Astrocyte of the hippocampus (primary cell): ENCODE data around the gene C16orf78.
A peak's percentile ranks its signal among the peaks of the same experiment; 100 is the strongest.
"Not testable (repeated sequence)": the region's sequence is repeated elsewhere in the genome, so short reads cannot be mapped to it uniquely, and the experiment has no call there.

ENCODE experiments used
- DNase-seq: peaks from one replicate; pipeline ENCODE4 v3.0.0; 2011; ENCODE audit warnings: low read depth, low spot score

Gene C16orf78

DNA sequence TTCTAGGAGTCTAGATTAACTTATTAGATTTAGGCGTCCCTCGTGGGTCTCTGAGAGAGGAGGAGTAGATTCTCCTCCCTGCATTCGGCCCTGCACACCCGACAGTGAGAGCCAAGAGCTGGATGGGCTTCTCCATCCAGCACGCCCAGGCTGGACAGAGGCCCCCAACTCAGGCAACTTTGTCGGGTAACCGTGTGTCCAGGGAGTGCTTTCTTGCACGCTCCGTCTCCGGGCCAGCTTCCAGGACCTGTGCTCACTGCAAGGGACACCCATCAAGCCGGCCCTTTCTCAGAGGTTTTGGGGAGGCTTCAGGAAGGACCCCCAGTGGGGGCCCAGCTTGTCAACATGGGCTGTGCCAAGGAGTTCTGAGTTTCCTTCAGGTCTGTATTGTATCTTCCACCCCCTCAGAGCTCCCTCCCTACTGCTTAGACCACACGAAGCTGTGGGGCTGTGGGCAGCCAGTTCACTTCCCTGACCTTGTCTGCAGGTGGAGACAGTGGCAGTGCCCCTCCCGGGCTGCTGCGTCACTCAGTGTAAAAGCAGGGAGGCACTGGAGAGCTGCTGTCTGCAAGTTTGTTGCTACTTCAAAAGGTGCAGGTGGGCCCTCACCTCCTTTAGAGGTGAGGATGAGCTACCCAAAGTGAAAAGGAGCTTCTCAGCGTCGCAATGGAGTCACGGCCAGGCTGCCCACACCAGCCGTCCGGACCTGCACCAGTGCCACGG is 24.0 kb upstream of the C16orf78 start:
- DNase-seq, result no peak

DNA sequence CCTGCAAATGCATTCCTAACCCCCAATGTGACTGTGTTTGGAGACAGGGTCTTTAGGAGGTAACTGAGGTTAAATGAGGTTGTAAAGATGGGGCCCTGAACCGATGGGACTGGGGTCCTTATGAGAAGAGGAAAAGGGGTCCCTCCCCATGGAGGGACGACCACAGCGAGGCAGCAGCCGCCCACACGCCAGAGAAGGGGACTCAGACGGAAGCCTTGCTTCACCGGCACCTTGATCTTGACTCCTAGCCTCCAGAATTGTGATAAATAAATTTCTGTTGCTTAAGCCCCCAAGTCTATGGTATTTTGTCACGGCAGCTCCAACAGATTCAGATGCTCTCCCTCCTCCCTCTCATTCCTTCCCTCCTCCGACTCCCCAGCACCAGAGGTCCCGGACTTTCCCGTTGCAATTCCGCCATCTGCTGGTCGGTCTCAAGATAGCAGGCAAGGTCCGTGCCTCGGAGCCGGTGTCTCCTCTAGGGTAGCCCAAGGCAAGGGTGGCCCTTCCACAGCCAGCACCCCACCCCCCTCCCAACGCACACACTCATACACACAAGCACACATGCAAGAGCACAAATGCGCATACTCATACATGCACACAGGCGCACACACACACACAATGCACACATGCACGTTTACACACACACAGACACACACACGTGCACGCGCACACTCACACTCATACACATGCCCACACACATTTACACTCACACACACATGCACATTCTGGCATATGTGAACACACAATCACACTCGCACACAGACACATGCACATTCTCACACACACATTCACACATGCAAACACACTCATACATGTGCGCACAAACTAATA is 23.1 kb upstream of the C16orf78 start:
- peak; percentile 73 for DNase-seq

DNA sequence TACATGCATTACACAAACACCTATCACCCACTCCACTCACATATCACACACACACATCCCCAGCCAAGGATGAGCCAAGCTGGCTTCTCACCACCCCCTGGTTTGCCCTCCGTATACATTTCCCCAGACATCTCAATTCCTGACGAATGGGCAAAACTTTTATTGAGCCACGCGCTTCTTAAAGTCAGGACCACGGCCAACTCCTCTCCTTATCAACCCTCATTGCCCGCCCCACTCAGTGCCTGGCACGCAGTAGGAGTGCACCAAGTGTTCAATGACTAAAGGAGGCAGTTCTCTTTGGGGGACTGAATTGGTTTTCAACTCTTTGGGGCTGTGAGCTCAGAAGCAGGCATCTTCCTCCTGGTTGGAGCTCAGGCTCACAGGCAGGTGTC is 22.5 kb upstream of the C16orf78 start:
- DNase-seq, result no peak

DNA sequence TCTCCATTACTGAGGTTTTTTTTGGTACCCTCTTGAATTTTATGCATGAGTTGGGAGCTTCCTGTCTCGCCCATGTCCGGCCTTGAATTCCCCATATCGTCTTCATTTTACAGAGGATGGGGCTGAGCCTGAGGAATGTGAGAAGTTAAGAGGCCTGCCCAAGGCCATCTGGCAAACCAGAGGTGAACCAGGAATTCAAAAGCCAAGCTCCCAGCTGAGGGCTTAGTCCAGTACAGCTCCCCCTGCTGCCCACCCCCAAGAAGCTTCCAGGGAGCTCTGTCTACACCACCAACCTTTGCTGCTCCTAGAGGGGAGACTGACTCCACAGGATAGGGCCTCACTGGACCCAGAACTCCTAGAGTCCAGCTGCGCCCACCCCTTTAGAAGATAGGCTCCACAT is 20.7 kb upstream of the C16orf78 start:
- DNase-seq, result no peak

DNA sequence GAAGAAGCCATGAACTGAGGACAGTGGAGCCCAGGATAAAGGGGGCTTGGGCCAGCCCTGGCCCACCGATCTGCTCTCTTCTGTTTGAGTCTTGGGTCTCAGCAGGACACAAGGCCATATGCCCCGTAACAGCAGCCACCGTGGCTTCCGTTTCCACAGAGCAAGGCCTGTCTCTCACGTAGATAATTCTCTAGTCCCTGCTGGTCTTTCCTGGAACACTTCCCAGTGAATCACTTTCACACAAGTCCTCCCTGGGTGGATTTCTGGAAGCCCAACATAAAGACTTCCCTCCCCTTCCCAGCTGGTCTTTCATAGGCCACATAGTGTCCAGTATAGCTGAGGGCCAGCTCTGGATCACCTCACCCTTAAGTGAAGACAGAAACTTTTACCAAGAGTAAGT is 19.9 kb upstream of the C16orf78 start:
- DNase-seq, result no peak

DNA sequence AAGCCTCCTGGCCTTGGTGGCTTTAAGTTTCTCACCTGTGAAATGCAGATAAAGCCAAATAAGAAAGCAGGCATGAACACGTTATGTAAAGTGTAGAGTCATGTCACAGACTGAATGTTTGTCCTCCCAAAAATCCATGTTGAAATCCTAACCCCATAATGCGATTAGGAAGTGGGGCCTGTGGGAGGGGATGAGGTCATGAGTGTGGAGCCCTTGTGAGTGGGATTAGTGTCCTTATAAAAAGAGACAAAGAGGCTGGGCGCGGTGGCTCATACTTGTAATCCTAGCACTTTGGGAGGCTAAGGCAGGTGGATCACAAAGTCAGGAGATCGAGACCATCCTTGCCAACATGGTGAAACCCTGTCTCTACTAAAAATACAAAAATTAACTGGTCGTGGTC is 19.5 kb upstream of the C16orf78 start:
- no peak for DNase-seq

DNA sequence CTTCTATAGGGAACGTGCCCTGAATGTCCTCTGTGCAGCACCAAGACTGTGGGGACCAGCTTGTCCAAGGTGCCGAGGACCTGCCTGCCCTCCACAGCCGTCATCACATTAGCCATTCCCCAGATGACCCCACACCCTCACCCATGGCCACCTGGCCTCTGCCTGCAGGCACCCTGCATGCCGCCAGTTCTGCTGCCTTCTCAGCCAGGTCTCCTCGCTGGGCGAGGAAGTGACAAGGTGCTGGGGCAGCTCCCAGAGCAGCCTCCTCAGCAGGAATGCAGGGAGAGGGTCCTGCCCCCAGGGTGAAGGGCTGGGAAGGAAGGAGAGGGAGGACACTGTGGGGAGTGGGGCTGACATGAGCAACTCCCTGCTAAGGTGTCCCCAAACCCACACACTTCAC is 18.6 kb upstream of the C16orf78 start:
- no peak for DNase-seq

DNA sequence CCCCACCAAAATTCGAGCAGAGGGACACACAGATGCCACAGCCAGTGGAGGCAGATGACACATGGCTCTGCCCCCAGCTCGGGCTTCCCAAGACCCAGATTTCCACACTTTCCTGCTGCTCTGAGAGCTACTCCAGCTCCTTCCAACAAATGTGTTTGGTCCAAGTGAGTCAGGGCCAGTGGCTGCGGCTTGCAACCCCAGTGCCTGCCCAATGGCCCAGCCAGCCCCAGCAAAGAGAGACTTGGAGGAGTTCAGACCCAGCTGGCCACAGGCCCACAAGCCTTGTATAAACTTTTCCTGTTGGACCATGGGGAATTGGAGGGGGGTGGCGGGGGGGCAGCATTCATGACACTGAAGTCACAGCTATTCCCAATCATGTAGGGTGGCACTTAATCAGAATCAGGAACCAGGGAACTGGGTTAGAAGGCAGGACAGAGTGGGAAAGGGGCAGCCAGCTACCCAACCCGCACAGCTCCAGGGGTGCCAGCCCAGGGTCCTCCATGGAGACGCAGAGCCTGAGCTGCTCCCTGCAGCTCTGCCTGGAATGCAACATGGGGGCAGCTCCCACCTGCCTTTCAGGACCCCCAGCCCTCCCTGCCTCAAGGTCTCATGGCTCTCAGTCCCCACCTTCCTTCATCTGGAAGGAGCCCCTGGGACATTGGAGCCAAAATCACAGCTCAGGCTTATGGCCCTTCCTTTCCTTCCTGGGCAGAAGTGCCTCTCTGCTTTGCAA is 17.5 kb upstream of the C16orf78 start:
- no peak for DNase-seq

DNA sequence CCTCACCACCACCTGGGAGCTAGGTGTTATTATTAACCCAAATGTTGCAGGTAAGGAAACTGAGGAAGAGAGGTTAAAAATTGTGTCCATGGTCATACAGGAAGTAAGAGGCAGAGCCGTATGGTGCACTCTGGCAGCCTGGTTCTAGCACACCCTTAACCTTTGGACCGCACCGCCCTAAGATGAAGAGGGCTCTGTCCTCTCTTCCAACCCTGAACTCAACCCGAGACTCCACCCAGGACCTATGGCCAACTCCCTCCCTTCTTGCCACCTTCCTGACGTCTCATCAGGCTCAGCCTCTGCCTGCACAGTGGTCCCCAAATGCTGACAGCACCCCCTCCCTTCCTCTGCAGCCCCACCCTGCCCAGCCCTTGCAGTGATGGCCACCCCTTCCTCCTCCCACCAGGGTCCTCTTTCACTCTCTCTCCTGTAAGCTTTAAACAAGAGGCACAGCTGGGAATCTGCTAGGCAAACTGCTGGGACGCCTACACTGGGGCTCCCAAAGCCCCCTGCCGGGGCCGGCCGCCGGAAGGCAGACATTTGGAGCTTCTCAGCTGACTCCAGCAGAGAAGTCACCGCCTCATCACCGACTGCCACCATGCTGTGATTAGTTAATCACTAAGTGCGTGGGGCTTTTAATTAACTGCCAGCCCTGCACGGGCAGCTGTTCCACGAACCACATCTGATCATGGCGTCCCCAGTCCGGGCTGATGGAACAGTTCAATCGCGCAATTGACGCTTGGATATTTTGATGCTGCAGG is 16.7 kb upstream of the C16orf78 start:
- DNase-seq, result no peak

DNA sequence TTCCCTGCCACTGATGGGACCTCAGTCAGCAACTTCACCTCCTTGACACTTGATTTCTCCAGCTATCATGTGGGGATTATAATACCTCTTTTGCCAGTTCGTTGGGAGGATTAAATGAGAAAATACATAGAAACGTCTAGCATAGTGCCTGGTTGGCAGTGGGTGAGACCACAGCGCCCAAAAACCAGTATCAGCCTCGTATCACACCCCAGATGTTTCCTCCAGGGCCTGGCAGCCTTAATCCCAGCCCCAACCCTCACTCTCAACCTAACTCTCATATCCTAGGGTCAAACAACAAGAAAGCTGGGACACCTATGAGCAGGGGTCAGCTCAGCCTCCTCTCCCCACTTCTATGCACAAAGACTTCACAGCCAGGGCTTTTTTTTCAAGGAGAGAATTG is 14.0 kb upstream of the C16orf78 start:
- DNase-seq, result no peak

DNA sequence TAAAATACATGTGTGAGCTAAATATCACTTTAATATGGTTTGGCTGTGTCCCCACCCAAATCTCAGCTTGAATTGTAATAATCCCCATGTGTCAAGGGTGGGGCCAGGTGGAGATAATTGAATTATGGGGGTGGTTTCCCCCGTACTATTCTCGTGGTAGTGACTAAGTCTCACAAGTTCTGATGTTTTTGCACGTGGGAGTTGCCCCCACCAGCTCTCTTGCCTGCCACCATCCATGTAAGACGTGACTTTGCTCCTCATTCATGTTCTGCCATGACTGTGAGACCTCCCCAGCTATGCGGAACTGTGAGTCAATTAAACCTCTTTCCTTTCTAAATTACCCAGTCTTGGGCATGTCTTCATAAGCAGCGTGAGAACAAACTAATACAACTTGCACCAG is 11.9 kb upstream of the C16orf78 start:
- not testable (repeated sequence) for DNase-seq

DNA sequence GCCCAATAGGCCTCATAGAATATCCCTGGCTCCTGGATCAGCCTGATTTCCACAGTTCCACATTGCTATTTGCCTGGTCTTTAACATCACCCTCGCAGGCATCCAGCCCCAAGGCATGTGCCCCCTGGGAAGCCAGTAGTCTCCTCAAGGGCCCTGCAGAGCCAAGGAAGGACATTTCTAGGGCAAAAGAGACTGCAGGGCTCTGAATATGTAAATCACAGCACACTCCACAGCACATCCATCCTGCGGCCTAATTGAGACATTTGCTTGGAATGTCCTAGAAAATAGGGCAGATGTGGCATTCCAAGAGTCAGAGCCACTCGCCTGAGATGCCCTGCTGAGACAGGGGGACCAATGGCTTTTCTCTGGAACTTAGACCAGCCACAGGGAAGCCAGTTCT is 11.4 kb upstream of the C16orf78 start:
- no peak for DNase-seq

DNA sequence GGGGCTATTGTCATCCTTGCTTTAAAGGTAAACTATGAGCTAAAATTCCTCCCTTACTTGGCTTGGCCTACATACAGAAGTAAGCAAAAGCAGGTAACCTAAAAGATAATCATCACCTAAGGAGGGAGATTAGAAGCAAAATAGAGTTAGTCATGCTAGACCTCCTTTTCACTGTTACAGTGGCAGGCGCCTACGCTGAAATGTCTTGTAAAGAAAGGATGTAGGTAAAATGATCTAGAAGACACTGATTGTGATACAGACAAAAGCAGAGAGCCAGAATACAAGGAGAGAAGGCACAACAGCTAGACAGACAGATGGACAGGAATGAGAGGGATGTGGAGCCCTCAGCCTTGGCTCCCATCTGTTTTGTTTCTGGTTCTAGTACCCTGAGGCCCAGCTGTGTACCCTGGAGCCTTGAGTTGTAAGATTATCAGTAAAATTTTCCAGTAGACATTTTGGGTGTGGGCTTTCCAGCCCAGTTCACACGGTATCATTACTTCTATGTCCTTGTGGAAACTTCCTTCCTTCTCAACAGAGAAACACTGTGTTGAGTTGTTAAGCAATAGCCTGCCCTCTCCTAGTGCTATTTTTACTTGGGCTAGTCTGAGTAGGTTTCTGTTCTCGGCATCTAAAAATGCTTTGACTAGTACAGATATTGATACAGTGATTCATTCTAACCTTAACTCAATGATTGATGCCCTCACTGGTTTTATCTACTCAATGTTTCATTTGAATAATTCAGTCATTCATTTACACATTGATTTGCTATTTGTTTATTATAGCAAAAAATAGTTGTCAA is 7.7 kb upstream of the C16orf78 start:
- no peak for DNase-seq

DNA sequence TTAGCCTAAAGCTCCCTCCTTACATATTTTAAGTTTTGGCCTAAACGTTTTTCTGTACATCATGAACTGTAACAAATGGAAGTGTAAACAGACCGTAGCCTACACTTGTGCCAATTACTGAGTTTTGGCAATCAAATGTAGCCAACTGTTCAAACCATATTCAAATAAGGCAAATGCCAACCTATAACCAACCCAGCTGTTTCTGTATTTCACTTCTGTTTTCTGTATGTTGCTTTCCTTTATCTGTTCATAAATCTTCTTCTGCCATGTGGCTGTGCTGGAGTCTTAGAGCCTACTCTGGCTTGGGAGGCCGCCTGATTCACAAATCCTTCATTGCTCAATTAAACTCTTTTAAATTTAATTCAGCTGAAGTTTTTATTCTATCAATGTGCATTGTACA is 6.9 kb upstream of the C16orf78 start:
- DNase-seq, result no peak

DNA sequence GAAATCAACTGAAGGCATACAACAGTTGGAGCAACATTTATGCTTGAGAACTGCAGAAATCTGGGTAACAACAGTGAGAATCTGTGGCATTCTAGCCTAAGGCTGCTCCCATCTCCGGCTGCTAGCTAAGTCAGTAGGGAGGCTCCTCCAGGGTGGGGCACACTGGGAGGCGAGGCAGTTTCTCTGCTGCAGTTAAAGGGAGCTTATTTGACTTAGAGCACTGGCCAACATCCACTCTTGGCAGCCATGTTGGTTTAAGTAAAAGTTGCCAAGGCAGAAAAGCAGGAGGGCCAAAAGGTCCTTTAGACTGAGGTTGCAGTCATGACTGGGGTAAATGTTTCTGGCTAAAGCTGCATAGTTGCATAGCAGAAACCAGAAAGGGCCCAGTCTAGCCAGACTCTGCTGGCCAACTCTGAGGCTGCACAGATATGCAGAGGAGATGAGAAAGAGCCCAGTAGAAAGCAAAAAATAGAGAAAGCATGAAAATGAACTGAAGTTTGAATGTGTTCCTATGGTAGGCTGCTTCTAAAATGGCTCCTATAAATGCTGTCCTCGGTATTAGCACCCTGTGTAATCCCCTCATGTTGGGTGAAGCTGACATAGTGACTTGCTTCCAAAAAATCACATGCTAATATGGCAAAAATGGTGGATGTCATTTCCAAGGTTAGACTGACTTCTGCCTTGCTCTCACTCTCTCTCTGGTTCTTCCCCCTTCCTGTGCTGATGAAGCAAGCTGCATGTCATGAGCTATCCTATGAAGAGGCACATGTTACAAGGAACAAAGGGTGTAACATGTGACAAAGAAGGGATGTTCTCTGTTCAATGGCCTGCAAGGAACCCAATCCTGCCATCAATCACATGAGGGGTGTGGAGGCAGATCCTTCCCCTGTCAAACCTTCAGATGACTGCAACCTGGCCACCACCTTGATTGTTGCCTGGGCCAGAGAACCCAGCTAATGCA is 3.7 kb upstream of the C16orf78 start:
- no peak for DNase-seq

DNA sequence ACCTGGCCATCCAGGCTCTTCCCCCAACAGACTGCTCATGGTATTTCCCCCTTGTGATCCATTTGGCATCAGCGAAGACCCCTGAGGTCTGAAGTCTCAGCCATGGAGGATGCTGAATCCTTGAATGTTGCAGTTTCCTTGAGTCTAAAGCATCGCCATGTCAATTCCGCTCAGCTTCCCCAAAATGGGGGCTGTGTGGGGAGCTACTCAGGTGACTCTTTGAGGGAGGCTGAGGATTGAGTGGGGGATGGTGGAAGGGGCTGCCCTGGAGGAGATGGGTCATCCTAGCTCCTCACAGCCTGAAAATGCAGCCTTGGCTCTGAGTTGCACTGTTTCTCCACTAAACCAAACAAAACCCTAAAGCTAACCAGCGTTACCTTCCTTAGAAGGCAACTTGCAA is 2.6 kb downstream of the C16orf78 start:
- DNase-seq, result no peak

DNA sequence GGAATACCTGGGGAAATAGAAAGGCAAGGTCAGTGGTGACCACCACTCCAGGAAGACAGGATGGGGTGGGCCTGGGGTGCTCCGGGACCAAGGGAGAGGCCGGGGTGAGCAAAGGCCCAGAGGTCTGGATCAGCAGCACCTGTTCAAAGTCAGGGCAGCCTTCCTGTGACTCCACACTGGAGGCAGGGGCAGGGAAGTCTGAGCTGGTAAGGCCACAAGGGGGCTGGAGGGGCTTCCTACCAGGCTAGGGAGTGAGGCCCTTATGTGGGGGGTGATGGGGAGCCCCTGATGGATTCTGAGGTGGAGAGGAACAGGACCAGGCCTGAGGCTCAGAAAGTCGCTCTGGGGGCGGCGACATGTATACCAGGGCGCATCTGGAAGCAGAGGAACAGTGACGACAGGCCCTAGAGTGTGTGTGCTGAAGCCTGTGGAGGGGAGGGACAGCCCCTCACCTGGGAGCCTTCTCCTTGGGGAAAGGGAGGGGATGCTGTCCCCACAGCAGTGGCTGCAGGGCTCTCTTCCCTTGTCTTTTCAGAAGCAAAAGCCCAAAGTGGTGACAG is 3.7 kb downstream of the C16orf78 start:
- DNase-seq, result no peak

DNA sequence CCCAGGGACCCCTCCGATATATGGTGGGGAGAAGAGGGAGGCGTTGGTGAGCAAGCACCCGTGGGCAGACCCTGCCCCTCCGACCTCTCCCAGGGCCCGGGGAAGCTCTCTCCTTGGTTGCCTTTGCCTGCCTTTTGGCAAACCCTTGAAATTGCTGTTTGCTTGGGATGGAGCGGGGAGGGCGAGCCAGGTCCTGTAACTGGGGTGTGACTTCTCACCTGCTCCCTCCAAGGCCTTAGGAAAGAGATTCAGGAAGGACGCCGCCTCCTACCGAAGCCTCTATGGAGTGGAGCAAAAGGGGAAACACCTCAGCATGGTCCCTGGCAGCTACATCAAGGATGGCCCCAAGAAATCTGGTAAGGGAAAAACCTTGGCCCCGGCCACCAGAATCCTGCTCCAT is 4.6 kb downstream of the C16orf78 start:
- no peak for DNase-seq

DNA sequence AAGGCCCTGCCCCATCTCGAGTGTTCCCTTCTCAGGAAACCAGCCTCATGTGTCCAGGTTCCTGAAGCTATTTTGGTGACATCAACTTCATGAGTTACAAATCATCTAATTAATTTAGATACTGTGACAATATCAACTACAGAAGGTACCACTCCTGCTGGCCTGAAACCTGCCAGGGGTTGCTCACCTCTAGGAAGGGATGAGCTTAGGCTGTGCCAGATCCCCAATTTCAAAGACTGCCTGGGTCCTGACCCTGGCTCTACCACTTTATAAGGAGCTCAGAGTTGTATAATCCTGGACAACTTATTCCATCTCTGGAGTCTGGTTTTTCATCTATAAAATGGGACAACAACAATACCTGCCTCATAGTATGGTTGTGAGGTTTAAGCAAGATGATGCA is 5.2 kb downstream of the C16orf78 start:
- DNase-seq, result no peak

DNA sequence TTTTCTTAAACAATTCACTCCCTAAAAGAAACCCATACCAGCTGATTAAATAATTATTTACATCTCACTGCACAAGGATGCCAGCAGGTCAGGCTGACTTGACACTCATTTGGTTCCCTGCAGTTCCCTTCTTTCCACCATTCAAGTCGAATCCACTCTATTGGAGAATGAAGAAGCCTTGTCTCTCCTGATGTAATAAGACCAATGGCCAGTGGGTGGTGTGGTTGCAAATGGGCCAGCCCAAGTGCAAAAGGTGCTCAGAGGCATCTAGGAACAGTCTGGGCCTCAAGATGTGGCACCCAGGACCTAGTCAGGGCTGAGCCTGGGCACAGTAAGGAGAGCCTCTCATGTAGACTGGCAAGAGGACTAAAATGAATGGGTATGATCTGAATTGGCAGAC is 9.3 kb downstream of the C16orf78 start:
- no peak for DNase-seq
